Left kidney (tissue), 2 donors: Measurements from ENCODE around the gene NRAP. TPM values are rescaled to one million over a fixed set of nuclear protein-coding genes. Genes with fewer than 3 reads are reported as not detected.

Experiments used
- DNase-seq: peaks from one replicate; pipeline ENCODE4 v3.0.0-alpha.2; 2013
- polyA plus RNA-seq: library from polyadenylated mRNA; unstranded; fragments of 120-200 nt; gene quantifications from one replicate; pipeline ENCODE4 v1.2.1, GENCODE V29; 2013; ENCODE audit not compliant: insufficient read length

NRAP gene
- polyA plus RNA-seq, 1 donor = not detected

DNA sequence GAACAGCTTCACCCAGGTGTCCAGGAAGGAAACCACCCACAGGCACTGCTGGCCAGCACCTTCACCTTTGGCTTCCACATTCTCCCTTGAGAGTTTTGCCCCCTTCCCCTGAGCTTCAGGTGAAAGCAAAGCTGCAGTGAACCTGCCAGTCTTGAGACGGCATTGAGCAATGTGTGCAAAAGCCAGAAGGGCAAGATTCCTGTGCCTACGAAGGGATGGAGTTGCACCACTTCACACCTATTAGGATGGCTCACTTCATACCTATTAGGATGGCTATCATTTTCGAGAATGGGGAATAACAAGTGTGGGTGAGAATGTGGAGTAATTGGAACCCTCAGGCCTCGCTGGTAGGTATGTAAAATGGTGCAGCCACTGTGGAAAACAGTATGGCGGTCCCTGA lies 103.8 kb downstream of the NRAP start:
- DNase-seq = no peak

DNA sequence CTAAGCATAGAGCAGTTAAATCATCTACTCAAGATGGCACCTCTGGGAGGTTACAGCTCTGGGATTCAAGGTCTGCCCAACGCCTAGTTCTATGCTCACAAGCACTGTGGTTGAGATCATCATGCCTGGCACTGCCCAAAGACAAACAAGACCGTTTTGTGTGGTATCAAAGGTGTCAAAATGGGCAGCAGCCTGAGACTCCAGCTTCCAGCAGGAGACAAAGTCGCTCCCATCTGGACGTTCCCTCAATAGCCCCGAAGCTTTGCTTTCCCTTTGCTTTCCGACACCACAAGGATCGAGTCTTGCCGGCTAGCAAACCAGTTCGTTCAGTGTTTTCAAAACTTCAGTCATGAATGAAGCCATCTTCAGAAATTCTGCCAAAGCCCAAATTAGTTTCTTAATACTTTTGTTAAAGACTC lies 105.9 kb downstream of the NRAP start:
- DNase-seq = no peak

DNA sequence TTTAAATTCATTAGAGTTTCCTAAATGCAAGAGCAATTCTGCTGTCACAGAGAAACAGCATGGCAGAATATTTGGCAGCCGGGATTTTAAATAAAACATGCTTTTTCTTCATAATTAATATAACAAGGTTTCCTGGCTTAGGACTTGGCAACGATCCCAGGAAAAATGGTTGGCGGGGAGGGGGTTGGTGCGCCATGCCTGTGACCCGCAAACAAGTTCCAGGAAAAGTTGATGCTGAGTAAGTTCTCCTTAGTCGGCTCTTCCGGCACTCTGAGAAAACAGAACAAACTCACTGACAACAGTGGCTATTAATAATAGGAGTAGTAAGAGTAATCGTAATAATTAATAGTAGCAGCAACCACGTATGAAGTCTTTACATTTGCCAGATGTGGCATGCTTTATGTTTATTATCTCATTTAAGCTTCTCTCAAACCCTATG lies 106.4 kb downstream of the NRAP start:
- DNase-seq = no peak

DNA sequence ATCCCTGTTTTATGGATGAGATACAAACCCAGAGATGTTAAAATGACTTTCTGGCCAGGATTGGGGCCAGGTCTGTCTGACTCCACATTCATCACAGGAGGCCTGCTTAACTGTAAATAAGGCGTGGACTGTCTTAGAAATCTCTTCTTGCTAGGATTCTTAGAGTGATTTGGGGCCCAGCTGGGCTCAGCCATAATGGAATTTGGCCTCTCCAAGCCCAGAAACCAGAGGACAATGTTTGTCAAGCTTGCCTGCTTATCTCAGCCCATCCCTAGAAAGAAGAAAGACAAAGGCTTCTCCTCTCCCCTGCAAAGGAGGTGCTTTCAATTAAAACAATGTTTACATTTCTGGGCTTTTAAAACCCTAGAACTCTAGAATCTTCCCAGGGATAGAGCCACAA lies 108.1 kb downstream of the NRAP start:
- DNase-seq = no peak

DNA sequence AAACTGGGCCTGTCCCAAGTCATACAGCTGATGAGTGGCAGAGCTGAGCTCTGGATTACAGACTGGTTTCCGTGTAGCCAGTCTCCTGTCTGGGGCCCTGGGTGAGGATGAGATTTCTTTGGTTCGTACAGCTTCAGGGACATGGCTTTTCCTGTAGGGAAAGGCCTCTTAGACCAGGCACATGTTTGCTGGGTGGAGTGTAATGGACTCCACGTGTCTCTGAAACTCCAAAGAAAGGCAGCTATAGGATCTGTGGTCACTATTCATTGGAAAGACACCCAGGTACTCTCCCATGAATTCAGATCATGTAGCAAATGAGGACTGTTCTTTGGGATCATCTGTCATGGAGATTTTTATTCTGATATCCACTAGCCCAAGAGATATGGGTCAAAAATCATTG lies 108.6 kb downstream of the NRAP start:
- DNase-seq = no peak

DNA sequence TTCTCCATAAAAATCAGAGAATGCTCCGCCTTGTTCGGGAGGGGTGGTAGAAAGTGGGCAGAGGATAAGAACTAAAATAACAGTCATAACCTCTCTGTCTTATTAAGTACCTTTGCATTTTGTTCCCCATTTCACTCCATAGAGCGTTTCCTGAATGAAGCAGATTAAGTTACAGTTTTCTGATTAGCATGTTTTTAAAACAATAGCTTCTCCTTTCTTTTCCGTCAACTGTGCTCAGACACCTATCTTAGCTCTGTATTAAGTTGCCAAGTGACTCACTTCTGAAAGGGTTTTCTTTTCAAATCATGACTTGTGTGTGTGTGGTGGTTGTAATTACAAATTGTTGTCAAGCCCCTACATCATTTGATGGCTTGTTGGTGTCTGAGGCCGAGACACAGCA lies 109.6 kb downstream of the NRAP start:
- no peak for DNase-seq

DNA sequence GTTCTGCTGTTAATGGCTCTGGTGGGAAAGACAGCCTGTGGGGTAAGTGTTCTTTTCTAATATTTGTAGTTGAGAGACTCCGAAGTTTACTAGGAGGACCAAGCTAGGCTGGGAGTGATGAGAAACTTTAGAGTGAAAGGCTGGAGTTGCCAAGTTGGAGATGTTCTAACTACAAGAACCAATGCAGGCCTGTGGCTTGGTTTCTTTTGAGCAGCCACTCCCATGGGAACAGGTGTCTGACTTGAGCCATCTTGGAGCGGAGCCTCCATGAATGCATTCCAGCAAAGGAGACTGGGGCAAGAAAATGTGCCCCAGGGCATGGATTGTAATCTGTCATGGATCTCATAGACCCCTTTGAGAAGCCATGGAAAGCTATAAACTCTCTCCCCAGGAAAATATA lies 110.7 kb downstream of the NRAP start:
- no peak for DNase-seq

DNA sequence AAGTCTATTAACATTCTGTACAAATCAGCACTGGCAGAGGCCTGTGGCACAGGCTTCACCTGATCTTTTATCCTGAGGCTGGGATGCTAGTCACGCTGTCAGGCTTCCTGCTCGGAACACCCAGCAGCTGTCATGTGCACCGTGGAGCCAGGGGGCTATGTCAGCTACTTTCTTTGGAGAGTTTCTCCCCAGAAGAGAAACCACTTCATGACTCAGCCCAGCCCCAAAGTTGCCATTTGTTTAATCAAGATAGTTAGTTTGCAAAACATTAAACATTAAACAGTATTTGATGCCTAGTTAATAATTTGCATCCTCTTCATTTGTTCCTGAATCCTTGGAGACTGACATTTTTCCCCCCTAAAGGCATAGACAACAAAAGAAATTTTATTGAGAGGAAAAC lies 111.1 kb downstream of the NRAP start, which contains the start of gene HABP2:
Gene HABP2 (plus strand): TSS at position 353 of the 400 bp plus-strand sequence. CDS start 69 bp downstream, outside the sequence.
- no peak for DNase-seq

DNA sequence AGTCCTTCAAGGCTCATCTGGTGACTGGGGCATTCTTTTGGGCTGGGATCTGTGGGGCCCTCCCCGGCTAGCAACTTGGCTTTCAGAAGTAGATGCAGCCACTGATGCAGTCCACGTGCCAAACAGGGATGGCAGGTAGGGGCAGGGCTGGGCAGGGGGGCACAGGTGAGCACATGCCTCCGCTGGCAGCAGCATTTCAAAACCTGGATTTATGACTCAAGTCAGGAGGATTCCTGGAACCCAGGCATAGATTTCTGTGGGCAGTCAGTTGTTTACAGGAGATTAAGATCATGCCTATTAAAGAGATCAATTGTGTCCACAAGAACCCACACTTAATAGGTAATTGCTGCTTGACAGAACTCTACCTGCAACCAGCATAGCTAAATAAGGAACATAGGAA lies 111.8 kb downstream of the NRAP start:
- DNase-seq = no peak

DNA sequence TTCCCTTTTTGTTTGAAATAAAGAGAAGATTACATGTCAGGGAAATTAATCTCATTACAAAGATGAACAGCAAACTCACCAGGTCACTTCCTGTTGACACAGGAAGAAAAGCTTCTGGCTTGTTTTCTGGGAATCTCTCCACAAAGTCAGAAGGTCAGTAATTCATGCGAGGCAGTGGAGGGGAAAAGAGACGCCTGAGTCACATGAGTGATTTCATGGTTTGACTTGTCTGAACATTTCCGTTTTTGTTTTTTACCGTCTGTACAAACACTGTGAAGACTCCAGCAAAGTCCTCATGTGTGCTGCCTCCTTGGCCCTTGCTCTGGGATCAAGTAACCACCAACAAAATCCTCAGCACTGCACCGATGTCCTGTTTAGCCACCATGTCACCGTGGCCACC lies 113.5 kb downstream of the NRAP start:
- DNase-seq = peak; percentile 55

DNA sequence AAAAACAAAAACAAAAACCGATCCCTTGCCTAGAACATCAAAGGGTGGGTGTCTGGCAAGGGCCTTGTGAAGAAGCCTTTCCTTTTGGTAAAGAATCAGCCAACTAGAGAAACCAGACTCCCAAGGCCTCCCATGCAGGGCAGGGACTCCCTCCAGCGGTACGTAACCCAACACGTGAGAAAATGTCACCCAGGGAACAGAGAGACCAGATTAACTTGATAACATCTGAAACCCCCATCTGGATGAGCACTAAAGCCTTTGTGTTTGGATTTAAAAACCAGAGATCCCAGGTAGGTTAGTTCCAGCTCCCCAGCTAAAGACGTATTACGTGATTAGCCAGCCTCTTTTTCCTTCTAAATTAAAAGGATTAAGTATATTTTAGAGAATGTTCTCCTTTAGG lies 114.0 kb downstream of the NRAP start:
- no peak for DNase-seq

DNA sequence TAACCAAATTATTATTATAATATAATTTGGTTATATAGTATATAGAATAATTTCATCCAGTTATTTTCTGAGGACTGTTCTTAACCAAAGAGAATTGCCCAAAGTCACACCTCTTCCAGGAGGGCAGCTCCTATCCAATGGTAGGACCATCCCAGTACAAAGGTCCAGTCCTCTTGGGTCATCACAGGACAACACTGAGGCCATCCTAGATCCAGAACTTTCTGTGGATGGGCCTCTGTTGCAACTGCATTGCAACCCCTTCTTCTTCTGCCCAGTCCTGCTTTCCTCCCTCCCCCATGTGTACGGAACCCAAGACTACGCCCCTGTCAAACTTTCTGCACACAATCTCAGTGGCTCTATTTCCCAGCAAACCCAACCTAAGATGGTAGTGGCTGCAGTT lies 116.4 kb downstream of the NRAP start:
- DNase-seq = no peak

DNA sequence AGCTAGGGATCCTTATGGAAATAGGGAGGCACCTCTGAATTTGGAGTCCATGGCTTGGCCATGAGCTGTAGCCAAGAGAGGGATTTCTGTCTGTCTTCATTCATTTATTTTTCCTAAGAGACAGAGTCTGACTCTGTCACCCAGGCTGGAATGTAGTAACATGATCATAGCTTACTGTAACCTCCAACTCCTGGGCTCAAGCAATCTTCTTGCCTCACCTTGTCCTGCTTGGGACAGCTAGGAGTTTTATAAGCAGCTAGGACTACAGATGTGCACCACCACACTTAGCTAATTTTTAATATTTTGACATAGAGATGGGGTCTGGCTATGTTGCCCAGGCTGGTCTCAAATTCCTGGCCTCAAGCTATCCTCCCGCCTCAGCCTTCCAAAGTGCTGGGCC lies 119.4 kb downstream of the NRAP start:
- no peak for DNase-seq

DNA sequence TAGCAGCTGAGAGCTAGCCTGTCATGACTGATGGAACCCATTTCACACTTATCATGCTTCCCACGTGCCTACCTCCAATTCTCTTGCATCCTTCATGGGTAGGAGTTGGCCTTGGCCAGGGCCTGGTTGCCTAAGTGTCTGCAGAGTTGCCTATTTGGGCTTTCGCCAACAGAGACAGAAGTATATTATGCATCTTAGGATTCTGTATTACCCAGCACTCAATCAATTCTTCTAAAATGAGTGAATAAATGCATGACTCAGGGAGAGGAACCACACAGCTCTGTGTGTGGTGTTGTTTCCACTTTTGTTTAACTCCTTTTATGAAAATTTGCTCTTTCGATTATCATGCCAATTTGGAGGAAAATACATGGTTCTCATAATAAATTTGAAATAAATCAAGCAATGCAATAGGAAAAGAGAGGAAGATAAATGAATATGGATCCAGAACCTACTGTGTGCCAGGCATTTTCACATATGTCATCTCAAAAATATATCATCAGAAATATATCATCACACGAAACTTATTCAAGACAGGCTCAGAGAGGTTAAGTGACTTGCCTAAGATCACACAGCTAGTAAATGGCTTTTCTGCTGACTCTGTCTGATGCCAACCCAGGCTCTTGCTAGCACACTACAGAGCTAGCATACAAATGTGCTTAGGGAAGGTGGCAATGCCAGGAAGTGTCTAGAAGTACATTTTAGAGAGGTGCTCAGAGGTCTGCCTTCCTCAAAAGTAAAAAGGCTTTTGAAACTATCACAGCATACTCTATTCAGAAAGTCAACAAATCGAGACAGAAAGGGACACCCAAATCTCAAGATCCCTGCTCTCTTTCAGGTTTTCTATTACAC lies 120.5 kb downstream of the NRAP start:
- no peak for DNase-seq

DNA sequence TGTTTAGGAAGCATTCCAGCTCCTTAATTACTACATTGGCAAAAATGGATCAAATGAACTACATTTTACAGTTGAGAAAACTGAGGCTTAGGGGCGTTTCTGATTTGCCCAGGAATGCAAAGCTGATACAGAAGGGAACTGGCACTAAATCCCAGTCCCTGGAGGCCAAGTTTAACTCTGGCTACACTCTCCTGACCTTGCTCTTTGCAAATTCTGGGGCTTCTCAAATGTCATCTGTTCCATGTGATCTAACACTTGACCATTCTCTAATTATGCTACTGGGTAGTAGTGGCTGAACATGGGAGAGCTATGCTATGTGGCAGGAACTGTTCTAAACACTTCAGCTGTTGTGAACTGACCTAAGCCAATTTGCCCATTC lies 122.3 kb downstream of the NRAP start:
- DNase-seq = no peak

DNA sequence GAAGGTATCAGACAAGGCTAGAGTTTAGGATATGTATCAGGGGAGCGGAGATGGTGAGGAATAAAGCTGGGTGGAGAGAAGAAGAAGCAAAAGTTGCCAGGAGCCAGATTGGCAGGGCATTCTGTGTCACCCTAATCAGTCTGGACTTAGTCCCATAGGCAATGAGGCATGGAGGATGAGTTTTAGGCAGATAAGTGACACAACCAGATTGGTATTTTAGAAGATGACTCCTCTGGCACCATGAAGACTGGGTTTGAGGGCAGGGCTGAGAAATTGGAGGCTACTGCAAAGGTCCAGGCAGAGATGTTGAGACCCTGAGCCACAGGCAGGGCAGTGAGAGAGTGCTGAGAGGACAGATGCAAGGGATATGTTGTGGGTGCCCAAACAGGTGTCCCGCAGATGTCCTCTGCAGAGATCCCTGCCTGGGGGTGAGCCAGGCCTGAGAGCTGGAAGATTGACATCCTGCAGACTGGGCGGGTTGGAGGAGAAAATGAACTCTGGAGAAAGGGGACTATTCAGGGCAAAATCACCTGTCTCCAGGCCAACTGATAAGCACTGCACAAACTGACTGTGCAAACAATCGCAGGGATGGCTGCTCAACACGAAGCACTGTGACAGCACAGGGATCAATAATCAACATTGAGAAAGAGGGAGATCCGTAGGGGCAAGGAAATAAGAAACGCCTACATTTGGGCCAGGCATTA lies 122.8 kb downstream of the NRAP start:
- DNase-seq = no peak

DNA sequence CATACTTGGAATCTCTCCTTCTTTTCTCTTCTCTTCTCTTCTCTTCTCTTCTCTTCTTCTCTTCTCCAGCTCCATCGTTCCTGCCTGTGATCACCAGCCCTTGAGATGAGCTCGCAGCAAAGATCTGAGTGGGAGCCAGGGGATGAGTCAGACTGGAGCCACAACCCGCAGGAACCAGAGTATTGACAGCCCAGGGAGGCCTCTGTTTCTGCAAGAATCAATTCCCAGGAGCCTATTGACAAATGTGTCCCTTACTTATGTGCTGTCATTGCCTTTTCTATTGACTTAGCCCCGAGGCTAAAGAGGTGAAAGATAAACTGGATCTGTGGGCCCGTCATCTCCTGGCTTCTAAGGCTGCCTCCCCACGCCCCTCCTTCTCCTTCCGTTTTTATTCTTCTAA lies 124.1 kb downstream of the NRAP start:
- no peak for DNase-seq

Other genes starting within 250 kb of the NRAP start
- 0.52 TPM for gene HABP2, start 111.0 kb downstream of the NRAP start, polyA plus RNA-seq
- gene CASP7, start 15.9 kb upstream of the NRAP start, polyA plus RNA-seq = 28.7 TPM
- 0.38 TPM for gene PLEKHS1, start 87.6 kb upstream of the NRAP start, polyA plus RNA-seq
- gene DCLRE1A, start 190.0 kb upstream of the NRAP start, polyA plus RNA-seq = 17.9 TPM
- 28.4 TPM for gene NHLRC2, start 190.6 kb upstream of the NRAP start, polyA plus RNA-seq